KMS-11 (cell line): ENCODE data around the gene GFAP.

Experiments used
- H2AFZ ChIP-seq: fragments of 200-600 bp; sonication (generic); 2 replicates; pipeline ENCODE4 v1.6.1; 2016; ENCODE audit warnings: antibody characterized with exemption, mixed run types, low read depth
- H3K27ac ChIP-seq: fragments of 200-600 bp; sonication (generic); 2 replicates; pipeline ENCODE4 v1.6.1; 2016; ENCODE audit warnings: mild to moderate bottlenecking, mixed run types
- H3K27me3 ChIP-seq: fragments of 200-600 bp; sonication (generic); 2 replicates; pipeline ENCODE4 v1.6.1; 2017; ENCODE audit warnings: mild to moderate bottlenecking, low read depth, mixed run types, moderate library complexity; ENCODE audit not compliant: insufficient read depth
- H3K36me3 ChIP-seq: fragments of 200-600 bp; sonication (generic); 2 replicates; pipeline ENCODE4 v1.6.1; 2017; ENCODE audit warnings: mild to moderate bottlenecking, mixed run types; ENCODE audit not compliant: insufficient read depth
- H3K4me1 ChIP-seq: fragments of 200-600 bp; sonication (generic); 2 replicates; pipeline ENCODE4 v1.6.1; 2016; ENCODE audit warnings: mild to moderate bottlenecking, low read depth, mixed run types; ENCODE audit not compliant: poor library complexity, severe bottlenecking
- H3K4me2 ChIP-seq: fragments of 200-600 bp; sonication (generic); 2 replicates; pipeline ENCODE4 v1.7.0; 2016; ENCODE audit warnings: mild to moderate bottlenecking, mixed run types
- H3K4me3 ChIP-seq: fragments of 200-600 bp; sonication (generic); IDR thresholded peaks from 2 replicates; pipeline ENCODE4 v1.6.1; 2017; ENCODE audit warnings: low read depth, low read length, mixed read lengths; ENCODE audit not compliant: insufficient read depth
- H3K79me2 ChIP-seq: fragments of 200-600 bp; sonication (generic); 2 replicates; pipeline ENCODE4 v1.6.1; 2016; ENCODE audit warnings: low read depth, mixed run types; ENCODE audit not compliant: insufficient read depth
- H3K9ac ChIP-seq: fragments of 200-600 bp; sonication (generic); 2 replicates; pipeline ENCODE4 v1.6.1; 2016; ENCODE audit warnings: mild to moderate bottlenecking, mixed run types
- H4K20me1 ChIP-seq: fragments of 200-600 bp; sonication (generic); 2 replicates; pipeline ENCODE4 v1.6.1; 2016; ENCODE audit warnings: mild to moderate bottlenecking, mixed run types; ENCODE audit not compliant: insufficient read depth
- TF ChIP-seq, protein P1 (sequence below): fragments of 200-600 bp; sonication (generic); conservative IDR thresholded peaks from 2 replicates; pipeline ENCODE4 v1.6.1; 2017; ENCODE audit warnings: low read depth, mild to moderate bottlenecking, antibody characterized with exemption, low read length, moderate library complexity, mixed read lengths

GFAP gene

DNA sequence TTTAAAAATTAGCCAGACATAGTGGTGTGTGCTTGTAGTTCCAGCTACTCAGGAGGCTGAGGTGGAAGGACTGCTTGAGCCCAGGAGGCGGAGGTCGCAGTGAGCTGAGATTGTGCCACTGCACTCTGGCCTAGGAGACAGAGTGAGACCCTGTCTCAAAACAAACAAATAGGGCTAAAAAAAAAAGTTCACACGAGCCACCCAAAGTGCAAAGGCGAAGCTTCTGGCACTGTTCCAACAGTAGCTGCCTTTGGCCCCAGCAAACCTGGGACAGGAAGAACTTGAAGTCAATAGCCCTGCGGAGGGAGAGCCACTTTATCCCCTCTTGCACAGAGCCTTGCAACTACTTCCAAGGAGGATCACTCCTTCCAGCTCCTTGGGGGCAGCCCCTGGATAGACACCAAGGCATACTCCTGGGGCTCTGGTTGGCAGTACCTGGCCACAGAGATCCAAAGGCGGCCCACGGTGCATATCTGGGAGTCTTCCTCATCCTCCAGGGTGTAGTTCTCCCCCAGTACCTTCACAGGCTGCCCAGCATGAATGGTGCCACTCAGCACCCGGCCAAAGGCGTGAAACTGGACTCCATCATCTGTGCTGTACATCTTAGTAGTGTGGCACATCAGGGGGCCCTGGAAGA is 52.9 kb downstream of the GFAP start:
- Histone ChIP-seq H3K27me3 (no peaks in the 10 kb centered on the region), H3K27ac (no peak overlapping the region), H3K4me3 (no peak overlapping the region), H3K9ac (no peak overlapping the region), H3K4me2 (no peak overlapping the region), H3K79me2 (no peaks in the 10 kb centered on the region), H3K36me3 (no peaks in the 10 kb centered on the region; the same call in 1 of the 2 replicates), H2AFZ (no peak overlapping the region), H4K20me1 (peaks cover 4% of the 10 kb centered on the region; the same call in 1 of the 2 replicates), H3K4me1 (peaks cover 3% of the 10 kb centered on the region)
- TF ChIP-seq, protein P1, sequence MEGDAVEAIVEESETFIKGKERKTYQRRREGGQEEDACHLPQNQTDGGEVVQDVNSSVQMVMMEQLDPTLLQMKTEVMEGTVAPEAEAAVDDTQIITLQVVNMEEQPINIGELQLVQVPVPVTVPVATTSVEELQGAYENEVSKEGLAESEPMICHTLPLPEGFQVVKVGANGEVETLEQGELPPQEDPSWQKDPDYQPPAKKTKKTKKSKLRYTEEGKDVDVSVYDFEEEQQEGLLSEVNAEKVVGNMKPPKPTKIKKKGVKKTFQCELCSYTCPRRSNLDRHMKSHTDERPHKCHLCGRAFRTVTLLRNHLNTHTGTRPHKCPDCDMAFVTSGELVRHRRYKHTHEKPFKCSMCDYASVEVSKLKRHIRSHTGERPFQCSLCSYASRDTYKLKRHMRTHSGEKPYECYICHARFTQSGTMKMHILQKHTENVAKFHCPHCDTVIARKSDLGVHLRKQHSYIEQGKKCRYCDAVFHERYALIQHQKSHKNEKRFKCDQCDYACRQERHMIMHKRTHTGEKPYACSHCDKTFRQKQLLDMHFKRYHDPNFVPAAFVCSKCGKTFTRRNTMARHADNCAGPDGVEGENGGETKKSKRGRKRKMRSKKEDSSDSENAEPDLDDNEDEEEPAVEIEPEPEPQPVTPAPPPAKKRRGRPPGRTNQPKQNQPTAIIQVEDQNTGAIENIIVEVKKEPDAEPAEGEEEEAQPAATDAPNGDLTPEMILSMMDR: no peak

DNA sequence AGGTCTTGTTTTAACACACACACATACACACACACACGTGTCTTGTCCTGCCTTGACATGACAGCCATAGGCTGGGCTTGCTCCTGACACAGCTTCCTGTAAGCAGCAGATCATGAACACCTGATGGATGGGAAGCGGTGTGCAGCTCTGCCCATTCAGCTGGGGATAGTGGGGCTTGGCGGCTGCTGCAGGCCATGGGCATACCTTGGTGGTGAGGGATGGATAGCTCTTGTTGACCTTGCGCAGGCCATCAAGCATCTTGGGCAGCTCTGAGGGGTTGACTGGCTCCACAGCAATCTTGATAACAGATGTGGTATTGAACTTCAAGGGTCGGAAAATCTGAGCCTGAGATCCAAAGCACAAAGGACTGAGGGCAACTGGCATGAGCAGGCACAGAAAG is 55.6 kb downstream of the GFAP start:
- TF ChIP-seq, protein P1: no peak
- Histone ChIP-seq H3K36me3 (peaks cover 3% of the 10 kb centered on the region; the same call in 1 of the 2 replicates), H2AFZ (no peak overlapping the region)

GRCh38 chr17:44854192-44854591 is 61.1 kb downstream of the GFAP start:
- TF ChIP-seq, protein P1: no peak
- no peak overlapping the region for H3K9ac ChIP-seq
- no peaks in the 10 kb centered on the region for H3K27me3 ChIP-seq
- no peak overlapping the region for H2AFZ ChIP-seq
- H3K36me3 ChIP-seq: peaks cover 3% of the 10 kb centered on the region; the same call in 1 of the 2 replicates
- peaks cover 7% of the 10 kb centered on the region for H3K4me1 ChIP-seq
- H3K27ac ChIP-seq: no peak overlapping the region
- H3K4me3 ChIP-seq: no peak overlapping the region
- no peaks in the 10 kb centered on the region for H4K20me1 ChIP-seq
- no peaks in the 10 kb centered on the region for H3K79me2 ChIP-seq
- no peak overlapping the region for H3K4me2 ChIP-seq

More for the DNA sequence above, 55.6 kb downstream of the GFAP start:
- no peak overlapping the region for H3K4me2 ChIP-seq
- no peak overlapping the region for H3K9ac ChIP-seq
- H3K79me2 ChIP-seq: no peaks in the 10 kb centered on the region
- no peak overlapping the region for H3K4me3 ChIP-seq
- no peak overlapping the region for H3K27ac ChIP-seq
- no peaks in the 10 kb centered on the region for H4K20me1 ChIP-seq
- no peaks in the 10 kb centered on the region for H3K27me3 ChIP-seq
- no peaks in the 10 kb centered on the region for H3K4me1 ChIP-seq
